ENCODE results near the gene SHROOM3.

GRCh38 chr4:76791479-76791878 lies 356.4 kb downstream of the SHROOM3 start:
- TF ChIP-seq REST (IDR thresholded peaks at IDR 0.05; ENCODE audit: insufficient read depth in 1 of 2, low read depth in 2 of 2, low read length in 2 of 2) (no peak), TAF1 (IDR thresholded peaks at IDR 0.05; ENCODE audit: borderline replicate concordance, insufficient read depth, low read length) (no peak), SIN3A (IDR thresholded peaks at IDR 0.05; ENCODE audit: borderline replicate concordance, insufficient read depth, low read length) (no peak), POLR2AphosphoS5 (IDR thresholded peaks at IDR 0.05; ENCODE audit: low read depth, low read length) (no peak), FOXP2 (optimal IDR thresholded peaks at IDR 0.05; ENCODE audit: borderline replicate concordance, extremely low read depth, extremely low read length, insufficient read depth) (no peak)

All from PFSK-1 (cell line).